ENCODE data around the gene MYH11.

DNA sequence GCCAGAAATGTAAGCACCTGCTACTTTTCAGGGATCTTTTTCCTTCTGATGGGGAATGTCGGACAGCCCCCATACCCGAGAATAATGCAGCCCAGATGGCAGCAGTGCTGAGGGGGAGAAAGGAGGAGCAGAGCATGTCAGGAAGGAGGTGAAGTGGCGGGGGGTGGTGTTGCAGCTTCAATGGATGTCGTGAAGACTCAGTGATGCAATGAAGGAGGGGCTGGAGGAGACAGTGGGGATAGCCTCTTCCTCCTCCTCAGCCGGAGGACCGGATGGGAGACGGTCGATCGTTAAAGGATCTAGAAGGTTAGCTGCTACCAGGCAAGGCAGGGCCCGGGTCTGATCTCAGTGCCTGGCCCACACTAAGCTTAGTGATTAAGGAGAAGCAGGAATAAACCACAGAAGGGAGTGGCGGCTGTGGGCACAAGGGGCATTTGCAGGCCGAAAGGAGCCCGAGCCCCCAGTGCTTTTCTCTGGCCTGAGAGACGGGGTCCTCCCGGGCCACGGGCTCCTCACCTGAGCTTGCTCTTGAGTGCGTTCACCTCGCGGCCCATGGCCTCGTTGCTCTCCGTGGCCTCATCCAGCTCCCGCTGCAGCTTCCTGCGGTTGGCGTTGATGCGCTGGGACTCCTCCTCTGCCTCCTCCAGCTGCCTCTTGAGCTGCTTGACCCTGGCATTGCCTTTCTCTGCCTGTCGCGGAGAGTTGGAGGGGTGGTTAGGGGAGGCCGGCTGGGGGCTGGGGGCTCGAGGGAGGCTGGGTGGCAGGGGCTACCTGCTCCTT is 142.2 kb downstream of the MYH11 start:
- TF ChIP-seq, protein P1, sequence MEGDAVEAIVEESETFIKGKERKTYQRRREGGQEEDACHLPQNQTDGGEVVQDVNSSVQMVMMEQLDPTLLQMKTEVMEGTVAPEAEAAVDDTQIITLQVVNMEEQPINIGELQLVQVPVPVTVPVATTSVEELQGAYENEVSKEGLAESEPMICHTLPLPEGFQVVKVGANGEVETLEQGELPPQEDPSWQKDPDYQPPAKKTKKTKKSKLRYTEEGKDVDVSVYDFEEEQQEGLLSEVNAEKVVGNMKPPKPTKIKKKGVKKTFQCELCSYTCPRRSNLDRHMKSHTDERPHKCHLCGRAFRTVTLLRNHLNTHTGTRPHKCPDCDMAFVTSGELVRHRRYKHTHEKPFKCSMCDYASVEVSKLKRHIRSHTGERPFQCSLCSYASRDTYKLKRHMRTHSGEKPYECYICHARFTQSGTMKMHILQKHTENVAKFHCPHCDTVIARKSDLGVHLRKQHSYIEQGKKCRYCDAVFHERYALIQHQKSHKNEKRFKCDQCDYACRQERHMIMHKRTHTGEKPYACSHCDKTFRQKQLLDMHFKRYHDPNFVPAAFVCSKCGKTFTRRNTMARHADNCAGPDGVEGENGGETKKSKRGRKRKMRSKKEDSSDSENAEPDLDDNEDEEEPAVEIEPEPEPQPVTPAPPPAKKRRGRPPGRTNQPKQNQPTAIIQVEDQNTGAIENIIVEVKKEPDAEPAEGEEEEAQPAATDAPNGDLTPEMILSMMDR (IDR thresholded peaks at IDR 0.05; ENCODE audit: low read length) = no peak
- TF ChIP-seq EZH2 (IDR thresholded peaks at IDR 0.05; ENCODE audit: borderline replicate concordance, low read length) = no peak

All from OCI-LY1 (cell line).